BJ (cell line): ENCODE data around the gene PDP2. TPM values are rescaled to one million over a fixed set of nuclear protein-coding genes. Genes with fewer than 3 reads are reported as not detected.
"Not testable (repeated sequence)": the region's sequence is repeated elsewhere in the genome, so short reads cannot be mapped to it uniquely, and the experiment has no call there.

ENCODE experiments used
- CTCF ChIA-PET: fragments of 350-600 bp; formaldehyde crosslinking; extraction: SDS; loops from one replicate; lab custom pipeline; 2021; ENCODE audit warnings: antibody characterized with exemption, inconsistent platforms; lab: Yijun Ruan, JAX
- POLR2A ChIA-PET: fragments of 300-600 bp; sonication (Branson Sonifier 250); formaldehyde crosslinking; extraction: SDS; loops from one replicate; lab custom pipeline; 2021; ENCODE audit warnings: antibody characterized with exemption; lab: Charles Lee
- DNase-seq: peaks from one replicate; pipeline ENCODE4 v3.0.0-alpha.2; 2011; ENCODE audit warnings: low read depth
- H3K27me3 ChIP-seq: 2 replicates; pipeline ENCODE4 v1.6.0; 2011; ENCODE audit warnings: low read length; ENCODE audit not compliant: control insufficient read depth, insufficient read depth
- H3K36me3 ChIP-seq: 2 replicates; pipeline ENCODE4 v1.5.1; 2011; ENCODE audit warnings: low read length; ENCODE audit not compliant: control insufficient read depth, insufficient read depth
- H3K4me3 ChIP-seq: 2 replicates; pipeline ENCODE4 v1.5.1; 2011; ENCODE audit warnings: low read depth, mild to moderate bottlenecking, control low read depth, low read length
- polyA plus RNA-seq: library from polyadenylated mRNA; depleted of rRNA; stranded (reverse); fragments of >200 nt; gene quantifications from 2 replicates; pipeline ENCODE4 v1.2.3, GENCODE V29; 2011
- TF ChIP-seq, protein P1 (sequence below): IDR thresholded peaks from 2 replicates; pipeline ENCODE4 v1.5.1; 2011; ENCODE audit warnings: low read depth, mild to moderate bottlenecking, control low read depth, inconsistent platforms, low read length, moderate library complexity; ENCODE audit not compliant: insufficient read depth

The PDP2 gene
- polyA plus RNA-seq, 1 experiment: 10.3 TPM

DNA sequence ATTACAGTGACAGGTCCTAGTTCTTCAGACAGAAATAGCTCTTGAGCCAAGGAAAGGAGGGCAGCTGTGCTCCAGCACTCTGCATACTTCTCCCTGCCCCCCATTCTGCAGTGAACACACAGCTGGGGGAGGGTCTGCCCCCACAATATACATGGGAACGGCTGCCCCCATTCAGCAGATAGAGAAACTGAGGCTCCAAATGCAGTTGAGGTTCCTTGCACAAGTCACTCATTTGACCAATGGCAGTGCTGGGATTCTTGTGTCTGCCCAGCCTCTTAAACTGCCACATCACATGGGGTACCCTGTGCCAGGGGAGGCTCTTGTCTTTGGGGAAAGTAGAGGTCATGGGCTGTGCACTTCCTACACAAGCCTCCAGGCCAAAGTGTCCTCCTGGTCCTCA, 10.9 kb upstream of the PDP2 start:
- Histone ChIP-seq H3K27me3 (no peaks in the 10 kb centered on the region), H3K4me3 (no peak overlapping the region), H3K36me3 (no peaks in the 10 kb centered on the region)
- ChIA-PET CTCF (interaction anchor here (0.6 to 5.6 kb wide), 13 partner anchors 10 to 464 kb away, joined by 3 to 50 read pairs (median 18); partner anchors contain the start of genes NAE1 and PDP2), POLR2A (no interaction called here)
- TF ChIP-seq, protein P1, sequence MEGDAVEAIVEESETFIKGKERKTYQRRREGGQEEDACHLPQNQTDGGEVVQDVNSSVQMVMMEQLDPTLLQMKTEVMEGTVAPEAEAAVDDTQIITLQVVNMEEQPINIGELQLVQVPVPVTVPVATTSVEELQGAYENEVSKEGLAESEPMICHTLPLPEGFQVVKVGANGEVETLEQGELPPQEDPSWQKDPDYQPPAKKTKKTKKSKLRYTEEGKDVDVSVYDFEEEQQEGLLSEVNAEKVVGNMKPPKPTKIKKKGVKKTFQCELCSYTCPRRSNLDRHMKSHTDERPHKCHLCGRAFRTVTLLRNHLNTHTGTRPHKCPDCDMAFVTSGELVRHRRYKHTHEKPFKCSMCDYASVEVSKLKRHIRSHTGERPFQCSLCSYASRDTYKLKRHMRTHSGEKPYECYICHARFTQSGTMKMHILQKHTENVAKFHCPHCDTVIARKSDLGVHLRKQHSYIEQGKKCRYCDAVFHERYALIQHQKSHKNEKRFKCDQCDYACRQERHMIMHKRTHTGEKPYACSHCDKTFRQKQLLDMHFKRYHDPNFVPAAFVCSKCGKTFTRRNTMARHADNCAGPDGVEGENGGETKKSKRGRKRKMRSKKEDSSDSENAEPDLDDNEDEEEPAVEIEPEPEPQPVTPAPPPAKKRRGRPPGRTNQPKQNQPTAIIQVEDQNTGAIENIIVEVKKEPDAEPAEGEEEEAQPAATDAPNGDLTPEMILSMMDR: no peak
- no peak for DNase-seq

DNA sequence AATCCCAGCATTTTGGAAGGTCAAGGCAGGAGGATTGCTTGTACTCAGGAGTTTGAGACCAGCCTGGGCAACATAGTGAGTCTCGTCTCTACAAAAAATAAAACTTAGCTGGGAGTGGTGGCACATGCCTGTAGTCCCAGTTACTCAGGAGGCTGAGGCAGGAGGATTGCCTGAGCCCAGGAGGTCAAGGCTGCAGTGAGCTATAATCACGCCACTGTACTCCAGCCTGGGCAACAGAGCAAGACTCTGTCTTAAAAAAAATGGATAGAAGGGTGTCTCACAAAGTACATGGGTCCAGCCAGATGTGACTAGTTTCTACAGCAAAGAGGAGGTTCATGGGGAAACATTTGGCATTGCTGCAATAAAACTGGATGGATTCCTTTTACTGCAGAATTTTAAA, 9.0 kb upstream of the PDP2 start:
- DNase-seq, POLR2A ChIA-PET, H3K36me3 ChIP-seq, H3K4me3 ChIP-seq, H3K27me3 ChIP-seq: not testable (repeated sequence)
- CTCF ChIA-PET: interaction anchor here (0.6 to 1.5 kb wide), 3 partner anchors 18 to 465 kb away, joined by 3 to 5 read pairs (median 5); no protein-coding TSS in a partner anchor

DNA sequence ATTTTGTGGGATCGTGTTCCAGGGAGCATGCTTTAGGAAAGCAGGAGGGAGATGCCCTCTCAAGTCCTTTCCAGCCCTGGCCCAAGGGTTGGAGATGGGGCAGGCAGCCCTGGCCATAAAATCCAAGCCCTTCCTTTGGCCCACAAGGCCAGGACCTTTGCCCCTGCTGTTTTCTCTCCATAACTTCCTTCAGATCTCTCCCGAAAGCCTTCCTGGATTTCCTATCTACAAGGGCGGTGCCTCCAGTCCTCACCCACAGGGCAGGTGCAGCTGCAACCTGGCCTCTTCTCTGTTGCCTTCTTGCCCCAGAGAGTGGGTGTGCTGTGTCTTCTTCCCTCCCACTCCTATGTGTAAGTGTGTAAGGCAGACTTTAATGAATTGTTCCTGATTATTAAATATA, 8.5 kb upstream of the PDP2 start:
- ChIA-PET CTCF (interaction anchor here (0.6 to 1.8 kb wide), 12 partner anchors 9 to 649 kb away, joined by 3 to 16 read pairs (median 6); partner anchors contain the start of gene NAE1), POLR2A (no interaction called here)
- Histone ChIP-seq H3K36me3 (no peaks in the 10 kb centered on the region), H3K4me3 (no peak overlapping the region), H3K27me3 (no peaks in the 10 kb centered on the region)
- TF ChIP-seq, protein P1: no peak
- no peak for DNase-seq

DNA sequence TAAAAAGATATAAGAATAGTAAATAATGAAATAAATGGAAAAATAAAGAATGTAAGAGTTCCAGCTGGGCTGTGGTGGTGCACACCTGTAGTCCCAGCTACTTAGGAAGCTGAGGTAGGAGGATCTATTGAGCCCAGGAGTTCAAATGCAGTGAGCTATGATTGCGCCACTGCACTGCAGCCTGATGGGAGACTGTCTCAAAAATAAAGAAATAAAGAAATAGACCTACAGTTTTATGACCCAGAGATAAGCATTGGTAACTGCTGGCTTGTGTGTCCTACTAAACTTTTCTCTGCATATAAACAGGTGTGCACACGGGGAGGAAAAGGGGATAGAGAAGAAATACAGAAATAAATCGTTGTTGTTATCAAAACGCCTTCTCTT, 7.8 kb upstream of the PDP2 start:
- no peak for DNase-seq
- no peaks in the 10 kb centered on the region for H3K36me3 ChIP-seq
- no peak overlapping the region for H3K4me3 ChIP-seq
- ChIA-PET POLR2A (no interaction called here), CTCF (interaction anchor here (0.6 to 2.1 kb wide), 26 partner anchors 10 to 649 kb away, joined by 3 to 16 read pairs (median 6); partner anchors contain the start of genes CA7, DYNC1LI2 and NAE1)
- no peaks in the 10 kb centered on the region for H3K27me3 ChIP-seq
- TF ChIP-seq, protein P1: no peak

DNA sequence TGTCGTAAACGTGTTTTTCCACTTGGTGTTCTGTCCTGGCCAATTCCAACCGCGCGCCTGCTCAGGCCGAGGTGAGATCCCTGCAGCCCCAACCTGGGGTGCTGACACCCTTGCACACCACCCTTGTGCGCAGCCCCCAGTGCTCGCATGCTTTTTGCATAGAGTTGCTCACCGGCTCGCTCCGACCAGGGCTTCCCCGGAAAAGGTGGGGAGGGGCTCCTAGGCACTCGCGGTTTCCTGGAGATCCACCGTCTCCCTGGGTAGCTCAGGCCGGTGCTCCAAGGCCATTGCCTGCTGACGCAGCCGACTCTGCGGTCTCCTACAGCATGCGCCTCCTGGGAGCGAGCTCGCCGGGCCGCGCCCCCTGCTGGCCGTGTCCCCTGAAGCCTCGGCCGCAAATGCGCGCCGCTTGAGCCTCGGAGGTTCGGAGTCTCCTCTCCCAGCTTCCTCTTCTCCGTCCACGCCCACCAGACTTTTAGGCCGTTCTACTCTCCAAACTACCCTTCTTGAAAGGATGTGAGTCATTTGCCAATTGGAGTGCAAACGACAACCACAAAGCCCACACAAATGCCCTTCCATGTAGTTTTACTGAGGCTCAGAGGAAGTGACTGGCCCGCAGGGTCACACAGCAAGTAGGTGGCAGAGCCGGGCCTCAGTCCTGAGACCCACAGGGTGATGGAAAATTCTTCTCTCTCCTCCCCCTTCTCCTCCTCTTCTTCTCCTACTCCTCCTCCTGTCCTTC, 7.2 kb upstream of the PDP2 start:
- ChIA-PET CTCF (interaction anchor here (0.6 to 2.1 kb wide), 27 partner anchors 9 to 469 kb away, joined by 3 to 16 read pairs (median 5); partner anchors contain the start of genes CA7, DYNC1LI2 and NAE1), POLR2A (interaction anchor here (0.6 kb wide), 1 partner anchor 69 kb away, joined by 3 read pairs; no protein-coding TSS in a partner anchor)
- TF ChIP-seq, protein P1: peak; percentile 97
- Histone ChIP-seq H3K4me3 (0 out of 2 replicates have a peak overlapping the region, but pooled peaks have one; percentile 2), H3K36me3 (no peaks in the 10 kb centered on the region), H3K27me3 (no peaks in the 10 kb centered on the region)
- DNase-seq: peak; percentile 97
